ENCODE results near the gene SMAGP.
"Not testable (repeated sequence)": the region's sequence is repeated elsewhere in the genome, so short reads cannot be mapped to it uniquely, and the experiment has no call there.

Gene SMAGP, protein sequence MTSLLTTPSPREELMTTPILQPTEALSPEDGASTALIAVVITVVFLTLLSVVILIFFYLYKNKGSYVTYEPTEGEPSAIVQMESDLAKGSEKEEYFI

GRCh38 chr12:51270067-51270950 lies at the start of gene SMAGP:
Gene SMAGP (minus strand): TSS chr12:51270415. CDS start chr12:51269278, 1,137 bp downstream.
- DNase-seq, result no peak

DNA sequence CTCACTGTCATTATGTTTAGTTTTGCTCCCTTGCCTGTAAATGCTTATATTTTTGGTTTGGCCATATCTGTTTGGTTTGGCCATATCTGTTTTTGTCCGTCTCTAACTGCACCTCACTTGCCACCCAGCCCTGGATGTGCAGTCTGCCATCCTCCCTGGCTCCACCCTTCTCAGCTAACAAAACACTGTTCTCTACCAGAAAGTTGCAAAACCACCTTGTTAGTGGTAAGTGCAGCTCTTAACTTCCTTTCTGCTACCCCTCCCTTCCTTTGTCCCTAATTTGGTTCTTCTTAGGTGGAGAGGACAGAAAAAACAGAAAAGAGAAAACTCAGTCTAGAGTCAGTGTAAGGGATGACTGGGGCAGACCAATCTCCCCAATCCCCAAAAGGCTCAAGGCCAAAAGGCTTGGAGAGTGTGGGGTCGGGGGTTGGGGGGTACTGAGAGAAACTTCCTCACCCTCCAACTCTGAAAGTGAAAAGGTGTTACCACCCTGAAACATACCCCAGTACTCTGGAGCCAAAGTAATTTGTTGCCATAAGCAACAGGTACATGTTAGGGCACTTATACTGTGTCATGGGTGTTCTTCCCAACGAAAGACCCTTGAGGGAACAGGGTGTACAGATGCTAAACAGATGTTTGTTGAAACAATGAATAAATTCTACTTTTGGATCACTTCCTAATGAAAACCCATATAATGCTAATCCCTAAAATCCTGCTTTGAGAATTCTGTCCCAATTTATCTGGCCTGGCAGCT lies 48.8 kb upstream of the SMAGP start:
- DNase-seq, result no peak

- not testable (repeated sequence) for DNase-seq
Measured at GRCh38 chr12:51318057-51318806, 48.0 kb upstream of the SMAGP start.

DNA sequence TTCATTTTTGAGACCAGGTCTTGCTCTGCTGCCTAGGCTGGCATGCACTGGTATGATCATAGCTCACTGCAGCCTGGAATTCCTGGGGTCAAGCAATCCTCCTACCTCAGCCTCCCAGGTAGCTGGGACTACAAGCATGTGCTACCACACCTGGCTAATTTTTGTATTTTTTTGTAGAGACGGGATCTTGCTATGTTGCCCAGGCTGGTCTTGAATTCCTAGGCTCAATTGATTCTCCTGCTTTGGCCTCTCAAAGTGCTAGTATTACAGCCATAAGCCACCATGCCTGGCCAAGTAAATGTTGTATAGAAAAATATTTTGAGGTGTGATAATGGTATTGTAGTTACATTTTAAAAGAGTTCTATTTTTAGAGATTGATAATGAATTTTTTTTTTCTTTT lies 41.2 kb upstream of the SMAGP start:
- DNase-seq, result no peak

GRCh38 chr12:51307655-51308593 lies 37.7 kb upstream of the SMAGP start:
- DNase-seq, result no peak

DNA sequence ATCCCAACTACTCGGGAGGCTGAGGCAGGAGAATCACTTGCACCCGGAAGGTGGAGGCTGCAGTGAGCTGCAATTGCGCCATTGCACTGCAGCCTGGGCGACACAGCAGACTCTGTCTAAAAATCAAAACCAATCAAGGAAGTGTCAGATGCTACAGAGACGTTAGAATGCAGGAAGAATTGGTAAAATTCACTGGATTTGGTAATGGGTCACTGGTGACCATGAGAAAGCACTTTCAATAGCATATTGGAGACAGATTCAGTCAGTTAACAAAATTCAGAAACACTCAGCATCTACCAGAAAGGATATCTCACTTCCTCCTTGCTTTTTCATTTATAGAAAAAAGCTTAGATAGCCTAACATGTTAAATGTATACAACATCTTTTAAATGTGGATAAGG lies 36.3 kb upstream of the SMAGP start:
- no peak for DNase-seq

- not testable (repeated sequence) for DNase-seq
Measured at GRCh38 chr12:51300768-51301167, 30.6 kb upstream of the SMAGP start.

DNA sequence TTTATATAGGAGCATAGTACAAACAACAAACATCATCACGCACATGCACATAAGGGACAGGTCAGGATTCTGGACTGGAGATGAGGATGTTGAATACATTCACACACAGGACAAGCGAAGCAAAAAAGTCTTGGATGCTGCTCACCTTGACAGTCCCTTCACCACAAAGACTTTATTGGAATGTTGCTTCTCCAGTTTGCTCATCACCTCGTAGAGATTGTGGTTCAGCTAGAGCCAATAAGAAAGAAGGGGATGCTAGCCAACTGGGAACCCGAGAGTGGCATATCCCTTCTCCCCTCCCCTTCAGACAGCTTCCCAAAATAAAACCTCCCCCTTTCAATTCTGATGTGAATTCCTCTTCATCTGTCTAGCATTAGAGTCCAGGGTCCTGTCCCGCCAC lies 25.4 kb upstream of the SMAGP start:
- DNase-seq, result no peak

GRCh38 chr12:51294097-51294496 lies 23.9 kb upstream of the SMAGP start:
- not testable (repeated sequence) for DNase-seq

- no peak for DNase-seq
Measured at GRCh38 chr12:51293696-51294095, 23.5 kb upstream of the SMAGP start.

- not testable (repeated sequence) for DNase-seq
Measured at GRCh38 chr12:51291603-51292513, 21.6 kb upstream of the SMAGP start.

DNA sequence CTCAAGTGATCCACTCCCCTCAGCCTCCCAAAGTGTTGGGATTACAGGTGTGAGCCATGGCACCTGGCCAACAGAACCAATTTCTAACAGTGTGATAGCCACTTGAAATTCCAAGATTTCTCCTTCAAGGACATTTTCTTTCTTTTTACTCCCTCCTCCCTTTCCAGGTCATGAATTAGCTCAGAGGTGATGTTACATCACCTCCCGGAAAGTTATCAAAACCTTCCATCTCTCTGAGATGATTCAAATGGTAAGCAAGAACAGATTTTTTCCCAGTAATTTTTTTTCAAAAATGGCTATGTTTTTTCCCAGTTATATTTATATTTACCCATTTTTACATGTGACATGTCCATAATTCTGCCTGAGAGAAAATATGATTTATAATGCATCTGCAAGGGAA lies 15.6 kb upstream of the SMAGP start:
- no peak for DNase-seq

GRCh38 chr12:51281202-51281924 lies 11.1 kb upstream of the SMAGP start:
- no peak for DNase-seq

DNA sequence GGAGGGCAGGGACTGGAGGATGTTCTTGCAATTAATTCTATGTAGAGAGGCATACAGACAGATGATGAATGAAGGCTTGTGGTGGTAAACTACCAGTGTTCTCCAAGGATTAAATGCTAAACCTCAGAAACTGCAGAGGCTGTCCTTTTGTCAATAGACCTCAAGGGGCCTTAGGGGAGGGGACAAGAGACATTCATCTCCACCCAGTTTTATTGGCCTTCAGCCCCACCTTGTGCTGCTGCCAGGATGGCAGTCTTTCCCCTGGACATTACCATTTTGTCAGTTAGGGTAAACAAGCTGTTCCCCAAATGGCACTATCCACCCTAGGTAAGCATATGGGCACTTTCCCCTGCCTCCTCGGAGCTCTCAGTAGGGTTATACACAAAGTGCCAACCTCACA lies 4.9 kb upstream of the SMAGP start:
- DNase-seq, result no peak

DNA sequence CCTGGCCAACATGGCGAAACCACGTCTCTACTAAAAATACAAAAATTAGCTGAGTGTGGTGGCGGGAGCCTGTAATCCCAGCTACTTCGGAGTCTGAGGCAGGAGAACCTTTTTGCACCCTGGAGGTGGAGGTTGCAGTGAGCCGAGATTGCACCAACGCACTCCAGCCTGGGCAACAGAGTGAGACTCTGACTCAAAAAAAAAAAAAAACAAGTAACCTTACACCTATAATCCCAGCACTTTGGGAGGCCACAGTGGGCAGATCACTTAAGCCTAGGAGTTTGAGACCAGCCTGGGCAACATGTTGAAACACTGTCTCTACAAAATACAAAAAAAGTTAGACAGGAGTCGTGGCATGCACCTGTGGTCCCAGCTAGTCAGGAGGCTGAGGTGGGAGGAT lies 2.6 kb upstream of the SMAGP start:
- DNase-seq, result not testable (repeated sequence)

- no peak for DNase-seq
Measured at GRCh38 chr12:51270951-51271518, 820 bp upstream of the SMAGP start.

DNA sequence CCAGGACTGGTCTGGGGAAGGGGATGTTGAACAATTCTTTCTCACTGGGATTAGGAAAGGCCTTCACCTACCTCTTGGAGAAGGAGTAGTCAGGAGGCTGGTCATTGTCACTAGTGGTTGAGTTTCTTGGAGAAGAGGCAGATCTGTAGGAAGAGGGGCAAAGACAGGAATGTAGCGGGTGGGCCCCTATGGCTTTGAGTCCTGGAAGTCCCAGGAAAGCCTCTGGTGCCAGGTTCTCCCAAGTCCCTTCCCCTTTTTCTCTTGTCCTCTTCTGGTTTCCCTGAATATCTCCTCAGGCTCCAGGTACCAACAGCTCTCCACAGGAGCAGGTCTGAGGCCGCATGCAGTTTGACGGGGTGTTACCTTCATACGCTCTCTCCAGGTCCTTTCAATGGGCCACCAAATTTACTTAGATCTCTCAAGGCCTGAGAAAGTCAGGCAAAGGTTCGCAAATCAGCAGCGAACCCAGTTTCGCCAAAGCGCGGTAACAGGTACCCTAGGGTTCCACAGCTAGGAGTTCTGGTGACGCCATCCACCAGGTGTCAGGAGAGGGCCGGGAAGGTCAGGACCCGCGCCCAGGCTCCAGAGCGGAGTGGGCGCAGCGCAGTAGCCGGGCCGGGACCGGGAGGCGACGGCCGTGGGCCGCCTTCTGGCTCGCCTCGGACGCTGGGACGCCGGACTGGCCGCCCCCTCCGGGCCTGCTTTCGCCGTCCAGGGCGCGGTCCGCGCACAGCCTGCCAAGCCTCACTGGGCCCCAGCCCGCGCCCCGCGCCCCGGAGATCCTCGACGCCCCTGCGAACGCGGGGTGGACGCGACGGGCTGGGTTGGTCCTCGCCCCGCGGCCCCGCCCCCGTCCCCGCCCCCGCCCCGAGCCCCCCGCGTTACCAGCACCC lies 795 bp downstream of the SMAGP start:
- DNase-seq, result no peak

DNA sequence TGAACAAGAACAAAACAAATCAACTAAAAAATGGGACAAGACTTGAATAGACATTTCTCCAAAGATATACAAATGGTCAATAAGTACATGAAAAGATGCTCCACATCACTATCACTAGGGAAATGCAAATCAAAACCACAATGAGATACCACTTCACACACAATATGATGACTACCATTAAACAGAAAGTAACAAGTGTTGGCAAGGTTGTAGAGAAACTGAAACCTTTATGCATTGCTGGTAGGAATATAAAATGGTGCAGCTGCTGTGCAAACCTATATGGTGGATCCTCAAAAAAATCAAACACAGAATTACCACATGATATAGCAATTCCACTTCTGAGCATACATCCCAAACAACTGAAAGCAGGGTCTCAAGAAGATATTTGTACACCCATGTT lies 5.2 kb downstream of the SMAGP start:
- DNase-seq, result no peak

- DNase-seq, result no peak
Measured at GRCh38 chr12:51264297-51264696, 5.9 kb downstream of the SMAGP start.
